HepG2 (cell line): ENCODE results near the gene GLRX5. TPM values are rescaled to one million over a fixed set of nuclear protein-coding genes. Genes with fewer than 3 reads are reported as not detected.

Source experiments
- ARID4A ChIP-seq: sonication (generic); formaldehyde crosslinking; IDR thresholded peaks from 2 replicates; pipeline ENCODE4 v1.5.0; 2020; ENCODE audit warnings: mild to moderate bottlenecking, missing genetic modification reagents, borderline replicate concordance
- FOXA1 ChIP-seq, 2 experiments: fragments of 450-650 bp in 1 of 2; sonication (generic) in 1 of 2; formaldehyde crosslinking in 1 of 2; IDR thresholded peaks; 2 replicates each; pipeline versions ENCODE4 v1.4.0 to v1.6.1; 2016 to 2020; ENCODE audit warnings: missing genetic modification reagents in 1 of 2
- SNAPC4 ChIP-seq: sonication (generic); formaldehyde crosslinking; IDR thresholded peaks from 2 replicates; pipeline ENCODE4 v1.4.0; 2020; ENCODE audit warnings: mild to moderate bottlenecking, missing genetic modification reagents
- TAF15 ChIP-seq: fragments of 200-400 bp; formaldehyde crosslinking; IDR thresholded peaks from one replicate; pipeline ENCODE4 v1.6.1; 2018; ENCODE audit warnings: mild to moderate bottlenecking, low read depth, low read length; ENCODE audit not compliant: poor library complexity, severe bottlenecking
- ZBTB7A ChIP-seq: sonication (generic); formaldehyde crosslinking; IDR thresholded peaks from 2 replicates; pipeline ENCODE4 v1.8.0; 2022; ENCODE audit warnings: mild to moderate bottlenecking, missing genetic modification reagents
- ZKSCAN8 ChIP-seq: IDR thresholded peaks from 2 replicates; pipeline ENCODE4 v1.6.1; 2016; ENCODE audit warnings: borderline replicate concordance, missing genetic modification reagents, missing compliant biosample characterization
- ZNF3 ChIP-seq: IDR thresholded peaks from 2 replicates; pipeline ENCODE4 v1.7.0; 2017; ENCODE audit warnings: inconsistent platforms
- ZNF44 ChIP-seq: sonication (generic); formaldehyde crosslinking; IDR thresholded peaks from 2 replicates; pipeline ENCODE4 v1.5.1; 2020; ENCODE audit warnings: mild to moderate bottlenecking, missing genetic modification reagents
- polyA plus RNA-seq, 8 experiments: library from polyadenylated mRNA; depleted of rRNA in 3 of 8; stranded (reverse) in 7 of 8; unstranded in 1 of 8; fragments of >200 nt; fragmentation: Illumina TruSeq in 4 of 8; extraction: Trizol in 4 of 8; gene quantifications; 2 replicates each; pipeline versions ENCODE4 v1.2.1 to v1.2.3, GENCODE V29; 2011 to 2016; ENCODE audit warnings: low read depth in 4 of 8, missing spikeins in 1 of 8, mixed read lengths in 1 of 8; ENCODE audit not compliant: insufficient read depth in 1 of 8
- total RNA-seq, 5 experiments: library from RNA; depleted of rRNA; stranded (reverse); fragments of >200 nt; fragmentation: Illumina TruSeq; extraction: Trizol; gene quantifications; 2 replicates each; pipeline ENCODE4 v1.2.3, GENCODE V29; 2016; ENCODE audit warnings: low read depth in 1 of 5

GLRX5 gene
- total and polyA plus RNA-seq, 2 of the 13 experiments (the other 11 are each of a cell fraction or from before 2014, with no cell fraction given): 122 to 146 TPM

- TF ChIP-seq ARID4A (CRISPR knock-in tag) (peak; percentile 84; the same call in 1 of the 2 replicates), ZNF44 (CRISPR knock-in tag) (no peak), TAF15 (no peak), SNAPC4 (CRISPR knock-in tag) (peak; percentile 72; the same call in 1 of the 2 replicates), ZKSCAN8 (CRISPR knock-in tag) (no peak), FOXA1 (IDR thresholded peaks at IDR 0.05) (no peak), FOXA1 (CRISPR knock-in tag; IDR thresholded peaks at IDR 0.05) (peak; percentile 97), ZNF3 (CRISPR knock-in tag) (peak; percentile 48; the same call in 1 of the 2 replicates), ZBTB7A (CRISPR knock-in tag) (peak; percentile 42; the same call in 1 of the 2 replicates)
These were observed 9.9 kb upstream of the GLRX5 start (continued) for GRCh38 chr14:95524706-95525512.
